ENCODE data around the gene SLC19A1. TPM values are rescaled to one million over a fixed set of nuclear protein-coding genes. Genes with fewer than 3 reads are reported as not detected.

The SLC19A1 gene
- total RNA-seq, 1 donor from 2014 or later: 11.0 TPM

DNA sequence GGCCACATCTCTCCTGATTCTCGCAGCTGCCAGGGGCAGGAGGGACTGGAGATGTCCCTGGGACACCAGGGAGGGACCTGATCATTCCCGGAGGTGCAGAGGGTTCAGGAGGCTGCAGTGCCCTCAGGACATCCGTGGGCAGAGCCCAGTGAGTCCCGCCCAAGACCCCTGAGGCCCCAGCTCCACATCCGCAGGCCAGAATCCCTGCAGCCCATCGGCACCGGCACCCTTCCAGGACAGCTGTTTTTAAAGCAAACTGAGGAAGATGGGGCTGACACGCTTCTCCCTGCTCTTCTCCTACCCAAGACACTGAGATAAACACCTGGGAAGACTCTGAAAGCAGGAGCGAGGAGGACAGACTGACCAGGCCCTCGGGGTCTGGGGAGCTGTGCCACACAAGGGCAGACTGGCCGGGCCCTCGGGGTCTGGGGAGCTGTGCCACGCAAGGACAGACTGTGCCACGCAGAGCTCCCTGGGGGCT is 25.5 kb downstream of the SLC19A1 start:
- no peak overlapping the region for H3K27ac Mint-ChIP-seq (ENCODE audit: unreplicated experiment)
- no peaks in the 10 kb centered on the region for H3K4me1 Mint-ChIP-seq (ENCODE audit: unreplicated experiment)
- TF ChIP-seq CTCF (IDR thresholded peaks at IDR 0.05): no peak
- no peaks in the 10 kb centered on the region for H3K27me3 Mint-ChIP-seq (ENCODE audit: unreplicated experiment)
- H3K4me3 Mint-ChIP-seq (ENCODE audit: unreplicated experiment): no peak overlapping the region
- H3K36me3 Mint-ChIP-seq (ENCODE audit: unreplicated experiment): peaks cover 34% of the 10 kb centered on the region
- no peak for DNase-seq (ENCODE audit: extremely low spot score, unreplicated experiment)
- peaks cover 33% of the 10 kb centered on the region for H3K9me3 Mint-ChIP-seq (ENCODE audit: unreplicated experiment)

- Mint-ChIP-seq H3K4me1 (ENCODE audit: unreplicated experiment) (no peaks in the 10 kb centered on the region), H3K27me3 (ENCODE audit: unreplicated experiment) (no peaks in the 10 kb centered on the region), H3K36me3 (ENCODE audit: unreplicated experiment) (peaks cover 33% of the 10 kb centered on the region), H3K27ac (ENCODE audit: unreplicated experiment) (no peak overlapping the region), H3K9me3 (ENCODE audit: unreplicated experiment) (peaks cover 28% of the 10 kb centered on the region), H3K4me3 (ENCODE audit: unreplicated experiment) (no peak overlapping the region)
- TF ChIP-seq CTCF (IDR thresholded peaks at IDR 0.05): no peak
- no peak for DNase-seq (ENCODE audit: extremely low spot score, unreplicated experiment)
Measured at GRCh38 chr21:45516071-45516670, 26.1 kb downstream of the SLC19A1 start.

DNA sequence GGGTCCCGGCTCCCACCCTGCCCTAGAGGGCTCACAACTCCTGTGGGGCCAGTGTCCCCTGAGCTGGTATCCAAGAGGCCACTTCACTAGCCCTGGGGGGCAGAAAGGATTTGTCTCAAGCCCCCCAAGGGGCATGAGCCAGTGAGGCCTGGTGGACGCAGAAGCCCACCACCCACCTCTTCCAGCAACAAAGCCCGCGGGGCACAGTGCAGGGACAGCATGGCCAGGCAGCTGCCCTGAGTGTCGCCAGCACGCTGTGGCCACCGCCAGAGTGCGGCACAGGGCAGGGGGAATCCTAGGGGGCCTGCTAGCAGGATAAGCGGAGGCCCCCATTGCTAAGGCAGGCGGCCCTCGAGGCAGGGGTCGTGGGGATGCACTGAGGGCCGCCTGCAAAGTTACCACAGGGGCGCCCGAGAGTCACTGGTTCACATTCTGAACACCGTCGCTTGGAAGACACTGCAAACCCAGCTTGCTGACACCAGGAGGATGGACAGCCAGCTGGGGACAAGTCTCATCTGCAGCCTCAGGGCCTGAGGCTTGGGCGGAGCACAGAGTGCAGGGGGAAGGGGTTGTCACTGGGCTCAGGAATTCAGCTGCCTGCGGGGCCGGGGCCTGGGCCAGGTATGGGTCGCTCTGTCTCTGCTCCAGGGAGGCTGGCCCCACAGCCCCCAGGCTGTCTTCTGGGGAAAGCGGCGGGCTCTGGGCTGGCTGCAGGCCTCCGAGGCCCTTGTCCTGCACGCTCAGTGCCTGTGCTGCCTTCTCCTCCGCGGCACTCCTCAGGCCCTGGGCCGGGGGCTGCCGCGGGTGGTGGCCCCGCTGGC is 26.8 kb downstream of the SLC19A1 start:
- no peak for DNase-seq (ENCODE audit: extremely low spot score, unreplicated experiment)
- no peak overlapping the region for H3K4me3 Mint-ChIP-seq (ENCODE audit: unreplicated experiment)
- H3K27ac Mint-ChIP-seq (ENCODE audit: unreplicated experiment): no peak overlapping the region
- no peaks in the 10 kb centered on the region for H3K27me3 Mint-ChIP-seq (ENCODE audit: unreplicated experiment)
- peaks cover 30% of the 10 kb centered on the region for H3K36me3 Mint-ChIP-seq (ENCODE audit: unreplicated experiment)
- TF ChIP-seq CTCF (IDR thresholded peaks at IDR 0.05): no peak
- H3K9me3 Mint-ChIP-seq (ENCODE audit: unreplicated experiment): peaks cover 26% of the 10 kb centered on the region
- no peaks in the 10 kb centered on the region for H3K4me1 Mint-ChIP-seq (ENCODE audit: unreplicated experiment)

DNA sequence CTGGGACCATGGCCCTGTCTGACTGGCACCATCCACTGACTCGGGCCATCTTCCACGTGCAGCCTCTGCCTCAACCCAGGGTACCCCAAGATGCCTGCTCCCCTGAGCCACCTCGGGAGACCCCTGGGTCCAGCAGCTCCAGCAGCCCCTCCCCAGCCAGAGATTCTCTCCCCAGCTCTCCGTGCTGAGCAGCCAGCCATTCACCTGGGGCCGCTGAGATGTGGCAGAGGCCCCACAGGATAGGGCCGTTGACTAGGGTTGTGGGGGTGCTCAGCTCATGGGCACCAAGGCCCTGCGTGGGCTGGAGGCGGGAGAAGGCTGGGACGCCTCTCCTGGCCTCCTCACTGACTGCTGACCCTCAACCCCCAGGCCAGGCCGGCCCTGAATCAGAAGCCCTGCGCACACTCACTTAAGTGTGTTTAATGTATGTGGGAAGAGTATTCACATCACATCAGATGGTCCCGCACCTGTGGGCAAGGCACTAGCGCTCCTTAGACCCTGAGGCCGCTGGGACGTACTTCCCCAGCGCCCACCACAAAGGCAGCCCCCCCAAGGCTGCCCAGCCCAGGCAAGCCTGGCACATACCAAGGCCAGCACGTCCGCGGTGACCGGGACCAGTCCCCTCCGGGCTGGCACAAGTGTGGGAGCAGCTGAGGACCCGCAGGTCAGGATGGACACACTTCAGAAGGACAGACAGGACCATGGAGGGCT is 27.8 kb downstream of the SLC19A1 start:
- H3K27me3 Mint-ChIP-seq (ENCODE audit: unreplicated experiment): no peaks in the 10 kb centered on the region
- no peak overlapping the region for H3K4me3 Mint-ChIP-seq (ENCODE audit: unreplicated experiment)
- no peak for DNase-seq (ENCODE audit: extremely low spot score, unreplicated experiment)
- H3K9me3 Mint-ChIP-seq (ENCODE audit: unreplicated experiment): peaks cover 17% of the 10 kb centered on the region
- no peak for TF ChIP-seq CTCF (IDR thresholded peaks at IDR 0.05)
- H3K27ac Mint-ChIP-seq (ENCODE audit: unreplicated experiment): no peak overlapping the region
- peaks cover 21% of the 10 kb centered on the region for H3K36me3 Mint-ChIP-seq (ENCODE audit: unreplicated experiment)
- no peaks in the 10 kb centered on the region for H3K4me1 Mint-ChIP-seq (ENCODE audit: unreplicated experiment)
